ENCODE measurements around the gene ZCCHC14.

ZCCHC14 gene

GRCh38 chr16:87446479-87446878 is 46.3 kb downstream of the ZCCHC14 start:
- peaks cover 3% of the 10 kb centered on the region for H3K4me1 Mint-ChIP-seq (ENCODE audit: low read depth)
- H3K4me3 Mint-ChIP-seq, result no peak overlapping the region
- H3K27me3 Mint-ChIP-seq, result no peaks in the 10 kb centered on the region
- H3K36me3 Mint-ChIP-seq (ENCODE audit: low read depth), result peaks cover 41% of the 10 kb centered on the region
- no peaks in the 10 kb centered on the region for H3K9me3 Mint-ChIP-seq
- H3K27ac Mint-ChIP-seq, result no peak overlapping the region

DNA sequence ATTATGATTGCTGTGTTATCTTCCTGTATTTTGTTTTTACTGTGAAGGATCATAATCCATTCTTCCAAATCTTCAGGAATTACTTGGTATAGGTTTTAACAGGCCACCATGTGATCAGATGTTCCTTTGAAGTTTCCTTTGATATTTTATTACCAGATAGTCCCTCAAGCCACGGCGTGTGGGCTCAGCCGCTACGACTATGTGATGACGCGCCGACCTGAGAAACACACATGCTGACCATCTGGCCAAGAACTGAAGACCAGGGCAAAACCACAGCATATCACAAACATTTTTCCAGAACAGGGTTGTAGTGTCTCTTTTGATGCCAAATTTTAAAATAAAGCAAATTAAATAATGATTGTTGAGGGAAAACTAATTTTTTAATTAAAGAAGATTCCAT is 47.3 kb downstream of the ZCCHC14 start:
- Mint-ChIP-seq H3K9me3 (no peaks in the 10 kb centered on the region), H3K36me3 (ENCODE audit: low read depth) (peaks cover 44% of the 10 kb centered on the region), H3K4me3 (no peak overlapping the region), H3K27ac (no peak overlapping the region), H3K27me3 (no peaks in the 10 kb centered on the region), H3K4me1 (ENCODE audit: low read depth) (peaks cover 3% of the 10 kb centered on the region)

GRCh38 chr16:87443964-87444363 is 48.9 kb downstream of the ZCCHC14 start:
- no peak overlapping the region for H3K27ac Mint-ChIP-seq
- peaks cover 3% of the 10 kb centered on the region for H3K4me1 Mint-ChIP-seq (ENCODE audit: low read depth)
- H3K4me3 Mint-ChIP-seq, result no peak overlapping the region
- H3K27me3 Mint-ChIP-seq, result no peaks in the 10 kb centered on the region
- no peaks in the 10 kb centered on the region for H3K9me3 Mint-ChIP-seq
- peaks cover 44% of the 10 kb centered on the region for H3K36me3 Mint-ChIP-seq (ENCODE audit: low read depth)

- H3K9me3 Mint-ChIP-seq, result no peaks in the 10 kb centered on the region
These were observed 49.8 kb downstream of the ZCCHC14 start for GRCh38 chr16:87443016-87443415.

DNA sequence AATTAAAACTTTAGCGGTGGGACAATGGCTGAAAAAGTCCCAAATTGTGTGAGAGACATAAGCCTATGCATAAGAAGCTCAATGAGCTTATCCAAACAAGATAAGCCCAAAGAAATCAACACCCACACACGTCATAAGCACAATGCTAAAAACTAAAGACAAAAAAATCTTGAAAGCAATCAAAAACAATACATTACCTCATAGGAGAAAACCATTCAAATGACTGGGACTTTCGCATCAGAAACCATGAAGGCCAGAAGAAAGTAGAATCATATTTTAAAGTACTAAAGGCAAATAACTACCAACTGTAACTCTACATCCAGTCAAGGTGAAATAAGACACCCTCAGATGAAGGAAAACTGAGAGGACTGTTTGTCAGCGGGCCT is 50.2 kb downstream of the ZCCHC14 start:
- no peak overlapping the region for H3K27ac Mint-ChIP-seq
- H3K4me3 Mint-ChIP-seq, result no peak overlapping the region
- no peaks in the 10 kb centered on the region for H3K9me3 Mint-ChIP-seq
- peaks cover 3% of the 10 kb centered on the region for H3K4me1 Mint-ChIP-seq (ENCODE audit: low read depth)
- no peaks in the 10 kb centered on the region for H3K27me3 Mint-ChIP-seq
- H3K36me3 Mint-ChIP-seq (ENCODE audit: low read depth), result peaks cover 33% of the 10 kb centered on the region

More at GRCh38 chr16:87443016-87443415, 49.8 kb downstream of the ZCCHC14 start:
- no peaks in the 10 kb centered on the region for H3K27me3 Mint-ChIP-seq
- peaks cover 37% of the 10 kb centered on the region for H3K36me3 Mint-ChIP-seq (ENCODE audit: low read depth)
- no peak overlapping the region for H3K27ac Mint-ChIP-seq
- H3K4me1 Mint-ChIP-seq (ENCODE audit: low read depth), result peaks cover 3% of the 10 kb centered on the region
- H3K4me3 Mint-ChIP-seq, result no peak overlapping the region

GRCh38 chr16:87441886-87442580 is 50.8 kb downstream of the ZCCHC14 start:
- Mint-ChIP-seq H3K9me3 (no peaks in the 10 kb centered on the region), H3K4me1 (ENCODE audit: low read depth) (peaks cover 3% of the 10 kb centered on the region), H3K27me3 (no peaks in the 10 kb centered on the region), H3K4me3 (no peak overlapping the region), H3K36me3 (ENCODE audit: low read depth) (peaks cover 29% of the 10 kb centered on the region), H3K27ac (no peak overlapping the region)

DNA sequence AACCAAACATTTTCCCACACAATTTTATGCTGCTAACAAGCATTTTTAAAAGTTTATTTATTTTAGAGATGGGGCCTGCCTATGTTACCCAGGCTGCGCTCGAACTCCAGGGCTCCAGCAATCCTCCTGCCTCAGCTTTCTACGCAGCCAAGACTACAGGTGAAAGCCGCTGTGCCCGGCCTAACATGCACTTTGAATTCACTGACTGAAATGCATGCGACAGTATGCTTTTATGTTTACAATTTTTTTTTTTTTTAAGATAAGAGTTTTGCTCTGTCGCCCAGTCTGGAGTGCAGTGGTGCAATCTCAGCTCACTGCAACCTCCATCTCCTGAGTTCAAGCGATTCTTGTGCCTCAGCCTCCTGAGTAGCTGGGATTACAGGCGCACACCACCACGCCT is 52.9 kb downstream of the ZCCHC14 start:
- H3K27ac Mint-ChIP-seq, result no peak overlapping the region
- H3K9me3 Mint-ChIP-seq, result no peaks in the 10 kb centered on the region
- no peaks in the 10 kb centered on the region for H3K27me3 Mint-ChIP-seq
- H3K4me3 Mint-ChIP-seq, result no peak overlapping the region
- H3K4me1 Mint-ChIP-seq (ENCODE audit: low read depth), result peaks cover 24% of the 10 kb centered on the region
- peaks cover 16% of the 10 kb centered on the region for H3K36me3 Mint-ChIP-seq (ENCODE audit: low read depth)

DNA sequence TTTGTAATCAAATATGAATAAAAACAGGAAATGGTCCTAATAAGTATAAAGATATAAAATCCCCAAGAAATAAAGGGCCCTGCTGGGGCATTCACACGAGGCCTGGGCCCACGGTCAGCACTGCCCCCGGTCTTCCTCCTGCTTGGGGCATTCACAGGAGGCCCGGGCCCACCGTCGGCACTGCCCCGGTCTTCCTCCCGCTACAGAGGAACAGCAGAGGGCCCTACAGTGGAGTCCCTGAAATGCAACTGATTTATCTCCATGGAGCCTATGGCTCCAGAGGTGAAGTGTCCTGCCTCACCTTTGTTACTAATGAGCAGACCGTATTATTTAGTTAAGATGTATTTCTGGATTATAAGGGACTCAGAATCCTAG is 54.2 kb downstream of the ZCCHC14 start:
- H3K27me3 Mint-ChIP-seq, result no peaks in the 10 kb centered on the region
- no peak overlapping the region for H3K27ac Mint-ChIP-seq
- no peaks in the 10 kb centered on the region for H3K9me3 Mint-ChIP-seq
- H3K4me1 Mint-ChIP-seq (ENCODE audit: low read depth), result peaks cover 25% of the 10 kb centered on the region
- peaks cover 10% of the 10 kb centered on the region for H3K36me3 Mint-ChIP-seq (ENCODE audit: low read depth)
- H3K4me3 Mint-ChIP-seq, result no peak overlapping the region

- H3K9me3 Mint-ChIP-seq, result no peaks in the 10 kb centered on the region
- no peaks in the 10 kb centered on the region for H3K27me3 Mint-ChIP-seq
- H3K36me3 Mint-ChIP-seq (ENCODE audit: low read depth), result peaks cover 12% of the 10 kb centered on the region
- no peak overlapping the region for H3K4me3 Mint-ChIP-seq
- no peak overlapping the region for H3K27ac Mint-ChIP-seq
- peaks cover 25% of the 10 kb centered on the region for H3K4me1 Mint-ChIP-seq (ENCODE audit: low read depth)
These were observed 54.8 kb downstream of the ZCCHC14 start for GRCh38 chr16:87437911-87438610.

GRCh38 chr16:87437327-87437726 is 55.5 kb downstream of the ZCCHC14 start:
- Mint-ChIP-seq H3K4me3 (no peak overlapping the region), H3K27me3 (no peaks in the 10 kb centered on the region), H3K27ac (no peak overlapping the region), H3K4me1 (ENCODE audit: low read depth) (peaks cover 22% of the 10 kb centered on the region), H3K9me3 (no peaks in the 10 kb centered on the region), H3K36me3 (ENCODE audit: low read depth) (peaks cover 7% of the 10 kb centered on the region)

- H3K4me3 Mint-ChIP-seq, result peak overlapping the region; percentile 42
- no peaks in the 10 kb centered on the region for H3K9me3 Mint-ChIP-seq
- H3K27me3 Mint-ChIP-seq, result no peaks in the 10 kb centered on the region
- peaks cover 12% of the 10 kb centered on the region for H3K36me3 Mint-ChIP-seq (ENCODE audit: low read depth)
- H3K27ac Mint-ChIP-seq, result peak overlapping the region; percentile 65
- peaks cover 22% of the 10 kb centered on the region for H3K4me1 Mint-ChIP-seq (ENCODE audit: low read depth)
These were observed 56.3 kb downstream of the ZCCHC14 start for GRCh38 chr16:87436225-87437172.

DNA sequence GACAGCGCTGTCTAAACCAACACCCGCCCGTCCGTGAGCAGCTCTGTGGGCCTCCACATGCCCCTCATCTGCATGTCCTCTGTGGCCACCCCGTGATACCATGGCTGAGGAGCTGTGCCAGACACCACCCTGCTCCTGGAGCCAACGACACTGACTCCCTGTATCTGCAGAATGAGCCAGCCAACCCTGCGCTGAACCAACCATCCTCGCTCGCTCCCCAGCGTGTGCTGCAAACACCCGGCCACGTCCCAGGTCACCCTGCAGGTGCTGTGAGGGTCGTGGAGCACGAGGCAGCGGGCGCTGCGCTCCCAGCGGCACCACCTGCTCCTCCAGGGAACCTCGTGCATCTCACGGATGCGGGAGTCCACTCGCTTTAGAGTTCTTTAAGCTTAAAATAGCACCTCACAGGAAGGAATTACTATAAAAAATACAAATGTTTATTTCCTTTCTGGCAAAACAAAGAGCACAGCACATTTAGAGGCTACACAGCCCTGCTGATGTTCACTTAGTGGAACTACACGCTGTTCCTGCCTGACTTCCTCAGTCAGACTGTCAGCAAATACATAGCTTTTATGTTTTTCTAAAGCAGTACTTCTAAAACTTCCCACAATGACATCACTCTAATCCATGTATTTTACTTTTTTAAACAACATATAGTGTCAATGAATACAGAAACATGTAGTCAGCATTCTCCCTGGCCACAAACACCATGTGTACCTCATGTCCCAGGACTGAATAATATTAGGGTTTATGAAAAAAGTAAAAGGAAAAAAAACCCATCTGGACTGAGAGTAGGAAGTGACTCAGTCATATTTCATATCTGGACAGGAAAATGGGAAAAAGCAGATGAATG is 57.2 kb downstream of the ZCCHC14 start:
- H3K4me3 Mint-ChIP-seq, result peak overlapping the region; percentile 42
- H3K27ac Mint-ChIP-seq, result no peak overlapping the region
- H3K36me3 Mint-ChIP-seq (ENCODE audit: low read depth), result peaks cover 9% of the 10 kb centered on the region
- H3K27me3 Mint-ChIP-seq, result no peaks in the 10 kb centered on the region
- H3K4me1 Mint-ChIP-seq (ENCODE audit: low read depth), result peaks cover 22% of the 10 kb centered on the region
- no peaks in the 10 kb centered on the region for H3K9me3 Mint-ChIP-seq

DNA sequence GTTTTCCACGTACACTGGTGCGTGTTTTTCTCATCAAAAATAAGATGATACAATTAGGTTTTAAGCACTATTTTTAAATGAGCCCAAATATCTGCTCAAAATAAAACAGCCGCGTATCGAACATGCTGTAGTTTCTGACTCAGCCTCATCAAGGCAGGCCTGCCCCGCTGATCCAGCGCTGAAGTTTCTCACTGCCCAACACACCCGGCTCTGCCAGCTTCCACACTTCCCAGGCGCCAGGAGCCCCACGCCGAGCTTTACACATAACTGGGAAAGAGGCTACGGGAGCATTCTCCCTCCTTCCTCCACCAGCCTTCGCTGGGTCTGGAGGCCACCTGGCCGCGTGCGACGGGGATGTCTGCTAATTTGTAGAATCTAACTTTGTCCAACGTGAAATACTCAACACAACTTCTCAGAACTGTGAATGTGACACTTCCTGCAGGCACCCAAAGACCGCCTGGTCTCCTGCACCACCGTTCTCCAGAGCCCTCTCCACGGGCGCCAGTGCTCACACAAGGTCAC is 58.6 kb downstream of the ZCCHC14 start:
- H3K27me3 Mint-ChIP-seq, result no peaks in the 10 kb centered on the region
- no peak overlapping the region for H3K4me3 Mint-ChIP-seq
- H3K9me3 Mint-ChIP-seq, result no peaks in the 10 kb centered on the region
- H3K27ac Mint-ChIP-seq, result no peak overlapping the region
- peaks cover 22% of the 10 kb centered on the region for H3K4me1 Mint-ChIP-seq (ENCODE audit: low read depth)
- peaks cover 9% of the 10 kb centered on the region for H3K36me3 Mint-ChIP-seq (ENCODE audit: low read depth)

- H3K4me1 Mint-ChIP-seq (ENCODE audit: low read depth), result peaks cover 22% of the 10 kb centered on the region
- no peak overlapping the region for H3K27ac Mint-ChIP-seq
- H3K9me3 Mint-ChIP-seq, result no peaks in the 10 kb centered on the region
- no peaks in the 10 kb centered on the region for H3K27me3 Mint-ChIP-seq
- H3K36me3 Mint-ChIP-seq (ENCODE audit: low read depth), result peaks cover 9% of the 10 kb centered on the region
- no peak overlapping the region for H3K4me3 Mint-ChIP-seq
These were observed 60.4 kb downstream of the ZCCHC14 start for GRCh38 chr16:87432330-87432915.
